IMR-90 (cell line): ENCODE measurements around the gene BSND. TPM values are rescaled to one million over a fixed set of nuclear protein-coding genes. Genes with fewer than 3 reads are reported as not detected.
A peak's percentile ranks its signal among the peaks of the same experiment; 100 is the strongest.

Experiments used
- ATAC-seq: fragments of 200-7000 bp; cut with Tn5 transposase; 2 replicates; pipeline ENCODE4 v1.9.1; 2020; ENCODE audit warnings: low read depth, mild to moderate bottlenecking, moderate library complexity
- BruUV-seq: library from RNA; stranded (reverse); fragments of 400-500 nt; replicated peaks from 2 replicates; lab custom pipeline; 2021; lab: Mats Ljungman, UMichigan
- CTCF ChIA-PET: fragments of 300-600 bp; formaldehyde crosslinking; extraction: SDS; loops from one replicate; lab custom pipeline; 2021; ENCODE audit warnings: antibody characterized with exemption; lab: Yijun Ruan, JAX
- POLR2A ChIA-PET: fragments of 300-600 bp; sonication (Branson Sonifier 250); formaldehyde crosslinking; loops from one replicate; lab custom pipeline; 2022; ENCODE audit warnings: antibody characterized with exemption; ENCODE audit not compliant: unreplicated experiment; lab: Charles Lee
- DNase-seq: peaks from one replicate; pipeline ENCODE4 v3.0.0; 2013
- H2AFZ ChIP-seq: replicated peaks from 2 replicates; pipeline ENCODE3; 2013; ENCODE audit warnings: low read length, mild to moderate bottlenecking; ENCODE audit not compliant: poor library complexity
- H2AK5ac ChIP-seq: 2 replicates; pipeline ENCODE4 v1.6.1; 2013; ENCODE audit warnings: low read depth, low read length, inconsistent platforms
- H2AK9ac ChIP-seq: replicated peaks from 2 replicates; pipeline ENCODE3; 2013; ENCODE audit warnings: mild to moderate bottlenecking, low read depth, low read length, moderate library complexity; ENCODE audit not compliant: poor library complexity
- H2BK120ac ChIP-seq: 2 replicates; pipeline ENCODE4 v1.6.1; 2013; ENCODE audit warnings: low read depth, low read length, inconsistent platforms
- H2BK15ac ChIP-seq: 3 replicates; pipeline ENCODE4 v1.6.1; 2013; ENCODE audit warnings: low read depth, low read length, inconsistent platforms
- H2BK20ac ChIP-seq: 2 replicates; pipeline ENCODE4 v1.6.1; 2013; ENCODE audit warnings: low read depth, mild to moderate bottlenecking, inconsistent platforms, low read length, moderate library complexity
- H2BK5ac ChIP-seq: 2 replicates; pipeline ENCODE4 v1.6.1; 2013; ENCODE audit warnings: mild to moderate bottlenecking, low read depth, low read length, inconsistent platforms; ENCODE audit not compliant: poor library complexity, severe bottlenecking
- H3K14ac ChIP-seq: replicated peaks from 2 replicates; pipeline ENCODE4 v1.6.1; 2013; ENCODE audit warnings: low read depth, low read length, inconsistent platforms
- H3K18ac ChIP-seq: 2 replicates; pipeline ENCODE4 v1.6.1; 2013; ENCODE audit warnings: low read depth, low read length, control low read depth
- H3K23ac ChIP-seq: 2 replicates; pipeline ENCODE4 v1.6.1; 2013; ENCODE audit warnings: low read depth, low read length, inconsistent platforms
- H3K27ac ChIP-seq: 2 replicates; pipeline ENCODE4 v1.5.1; 2013; ENCODE audit warnings: mild to moderate bottlenecking, control low read depth, low read length; ENCODE audit not compliant: insufficient read depth
- H3K27me3 ChIP-seq: 2 replicates; pipeline ENCODE4 v1.6.1; 2013; ENCODE audit warnings: low read length; ENCODE audit not compliant: control insufficient read depth, insufficient read depth
- H3K36me3 ChIP-seq: 2 replicates; pipeline ENCODE4 v1.6.1; 2013; ENCODE audit warnings: low read length, mixed read lengths; ENCODE audit not compliant: control insufficient read depth, insufficient read depth
- H3K4ac ChIP-seq: 2 replicates; pipeline ENCODE4 v1.6.1; 2013; ENCODE audit warnings: low read depth, low read length, inconsistent platforms
- H3K4me1 ChIP-seq: 2 replicates; pipeline ENCODE4 v1.6.1; 2013; ENCODE audit warnings: low read length, mixed read lengths; ENCODE audit not compliant: control insufficient read depth, insufficient read depth
- H3K4me2 ChIP-seq: 2 replicates; pipeline ENCODE4 v1.6.1; 2013; ENCODE audit warnings: low read depth, mild to moderate bottlenecking, control low read depth, low read length, moderate library complexity
- H3K4me3 ChIP-seq: 2 replicates; pipeline ENCODE4 v1.5.1; 2013; ENCODE audit warnings: low read depth, mild to moderate bottlenecking, control low read depth, low read length, moderate library complexity; ENCODE audit not compliant: insufficient read depth
- H3K56ac ChIP-seq: 2 replicates; pipeline ENCODE4 v1.6.1; 2013; ENCODE audit warnings: low read length, inconsistent platforms; ENCODE audit not compliant: insufficient read depth; ENCODE audit errors: extremely low read depth
- H3K79me1 ChIP-seq, 2 experiments: 2 replicates each; pipeline ENCODE4 v1.6.1; 2013; ENCODE audit warnings: low read length in 2 of 2, inconsistent platforms in 1 of 2, low read depth in 1 of 2
- H3K9ac ChIP-seq: 2 replicates; pipeline ENCODE4 v1.6.1; 2013; ENCODE audit warnings: low read depth, low read length, control low read depth
- H3K9me1 ChIP-seq: 2 replicates; pipeline ENCODE4 v1.6.1; 2013; ENCODE audit warnings: low read length, inconsistent platforms; ENCODE audit not compliant: insufficient read depth
- H3K9me3 ChIP-seq: 2 replicates; pipeline ENCODE4 v1.6.1; 2013; ENCODE audit warnings: low read length; ENCODE audit not compliant: control insufficient read depth, insufficient read depth
- H4K20me1 ChIP-seq: 2 replicates; pipeline ENCODE4 v1.6.1; 2013; ENCODE audit warnings: low read length, inconsistent platforms; ENCODE audit not compliant: insufficient read depth
- H4K5ac ChIP-seq: 2 replicates; pipeline ENCODE4 v1.6.1; 2013; ENCODE audit warnings: mild to moderate bottlenecking, low read depth, low read length, control low read depth
- H4K8ac ChIP-seq, 2 experiments: 2 replicates each; pipeline ENCODE4 v1.6.1; 2013; ENCODE audit warnings: low read depth in 2 of 2, low read length in 2 of 2, control low read depth in 1 of 2, inconsistent platforms in 1 of 2
- H4K91ac ChIP-seq: 2 replicates; pipeline ENCODE4 v1.6.1; 2013; ENCODE audit warnings: low read depth, low read length, inconsistent platforms; ENCODE audit not compliant: insufficient read depth
- CTCF ChIP-seq: conservative IDR thresholded peaks from 2 replicates; pipeline ENCODE4 v1.5.1; 2012; ENCODE audit warnings: mild to moderate bottlenecking, low read depth, low read length, improper control_type of control experiment
- POLR2A ChIP-seq: IDR thresholded peaks from 2 replicates; pipeline ENCODE4 v1.6.1; 2012; ENCODE audit warnings: mild to moderate bottlenecking, low read depth, low read length
- RAD21 ChIP-seq: IDR thresholded peaks from 2 replicates; pipeline ENCODE4 v1.6.1; 2012; ENCODE audit warnings: low read length, improper control_type of control experiment
- WGBS, 2 experiments: methylation state at CpG; one replicate each; pipeline versions ENCODE4 v1.1.5 to v1.1.7; 2013; ENCODE audit warnings: missing lambda C conversion rate in 2 of 2; ENCODE audit not compliant: insufficient read length in 1 of 2; ENCODE audit errors: extremely low coverage in 2 of 2; 5-methylcytosine and 5-hydroxymethylcytosine counted together
- dilution Hi-C: fragments of 300-500 bp; cut with HindIII; formaldehyde crosslinking; loops from one replicate; pipeline ENCODE4 v1.14.3; 2018; ENCODE audit warnings: low sequenced_read_pairs; ENCODE audit not compliant: unreplicated experiment
- in situ Hi-C: fragments of 300-500 bp; cut with MboI; formaldehyde crosslinking; loops from 3 replicates; pipeline ENCODE4 v1.14.3; 2019; ENCODE audit warnings: low sequenced_read_pairs, inconsistent platforms, mixed read lengths
- intact Hi-C: fragments of 100-400 bp; cut with micrococcal nuclease; formaldehyde crosslinking; loops from 2 replicates; pipeline ENCODE4 v1.10.0; 2022
- polyA plus RNA-seq, 3 experiments: library from polyadenylated mRNA; depleted of rRNA; stranded (reverse); fragments of >200 nt; gene quantifications; 2 replicates each; pipeline ENCODE4 v1.2.3, GENCODE V29; 2012; ENCODE audit warnings: low replicate concordance in 1 of 3
- total RNA-seq: library from RNA; depleted of rRNA; stranded (reverse); fragments of >200 nt; gene quantifications from 2 replicates; pipeline ENCODE4 v1.2.3, GENCODE V29; 2012
- TF ChIP-seq, protein P1 (sequence below): fragments of 150-350 bp; IDR thresholded peaks from 2 replicates; pipeline ENCODE4 v1.6.1; 2017; ENCODE audit warnings: mild to moderate bottlenecking, antibody characterized with exemption, low read length, low read depth

Gene BSND
- total and polyA plus RNA-seq, 2 of the 4 experiments (the other 2 are of a cell fraction): not detected

GRCh38 chr1:55001311-55001710, 2.6 kb downstream of the BSND start (continued):
- TF ChIP-seq CTCF (no peak), RAD21 (no peak)

- in situ Hi-C loops: no loop called here
- Histone ChIP-seq H3K9me3 (no peaks in the 10 kb centered on the region), H3K9me1 (peaks cover 5% of the 10 kb centered on the region), H3K27ac (no peak overlapping the region), H3K23ac (no peak overlapping the region), H2BK120ac (no peak overlapping the region), H4K5ac (no peak overlapping the region), H2BK5ac (peak overlapping the region; percentile 61), H3K36me3 (no peaks in the 10 kb centered on the region), H3K4ac (no peak overlapping the region), H4K20me1 (no peaks in the 10 kb centered on the region), H4K8ac (no peak overlapping the region), H2BK20ac (no peak overlapping the region), H3K79me1 (no peaks in the 10 kb centered on the region), H3K4me1 (peaks cover 3% of the 10 kb centered on the region), H4K91ac (no peak overlapping the region), H3K27me3 (peaks cover 53% of the 10 kb centered on the region), H2AFZ (no peak overlapping the region), H3K14ac (no peak overlapping the region), H3K18ac (no peak overlapping the region), H3K56ac (no peak overlapping the region), H3K4me3 (no peak overlapping the region), H3K9ac (no peak overlapping the region), H2AK5ac (no peak overlapping the region), H3K4me2 (no peak overlapping the region), H2BK15ac (no peak overlapping the region), H2AK9ac (no peak overlapping the region)
- DNase-seq (no peak), ATAC-seq (no peak)
- dilution Hi-C loops: no loop called here
- no TSS peak for BruUV-seq
- POLR2A ChIA-PET: no interaction called here
- intact Hi-C loops: no loop called here
- CTCF ChIA-PET: no interaction called here
- TF ChIP-seq POLR2A: no peak
- TF ChIP-seq, protein P1, sequence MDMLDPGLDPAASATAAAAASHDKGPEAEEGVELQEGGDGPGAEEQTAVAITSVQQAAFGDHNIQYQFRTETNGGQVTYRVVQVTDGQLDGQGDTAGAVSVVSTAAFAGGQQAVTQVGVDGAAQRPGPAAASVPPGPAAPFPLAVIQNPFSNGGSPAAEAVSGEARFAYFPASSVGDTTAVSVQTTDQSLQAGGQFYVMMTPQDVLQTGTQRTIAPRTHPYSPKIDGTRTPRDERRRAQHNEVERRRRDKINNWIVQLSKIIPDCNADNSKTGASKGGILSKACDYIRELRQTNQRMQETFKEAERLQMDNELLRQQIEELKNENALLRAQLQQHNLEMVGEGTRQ: no peak
- no CpG with 5 or more reads among the region's 2 CpGs for WGBS, 2 experiments
Measured at GRCh38 chr1:55002686-55003085, 4.0 kb downstream of the BSND start.
